ENCODE results near the gene SLC15A2.
"Not testable (repeated sequence)": the region's sequence is repeated elsewhere in the genome, so short reads cannot be mapped to it uniquely, and the experiment has no call there.

The SLC15A2 gene, protein sequence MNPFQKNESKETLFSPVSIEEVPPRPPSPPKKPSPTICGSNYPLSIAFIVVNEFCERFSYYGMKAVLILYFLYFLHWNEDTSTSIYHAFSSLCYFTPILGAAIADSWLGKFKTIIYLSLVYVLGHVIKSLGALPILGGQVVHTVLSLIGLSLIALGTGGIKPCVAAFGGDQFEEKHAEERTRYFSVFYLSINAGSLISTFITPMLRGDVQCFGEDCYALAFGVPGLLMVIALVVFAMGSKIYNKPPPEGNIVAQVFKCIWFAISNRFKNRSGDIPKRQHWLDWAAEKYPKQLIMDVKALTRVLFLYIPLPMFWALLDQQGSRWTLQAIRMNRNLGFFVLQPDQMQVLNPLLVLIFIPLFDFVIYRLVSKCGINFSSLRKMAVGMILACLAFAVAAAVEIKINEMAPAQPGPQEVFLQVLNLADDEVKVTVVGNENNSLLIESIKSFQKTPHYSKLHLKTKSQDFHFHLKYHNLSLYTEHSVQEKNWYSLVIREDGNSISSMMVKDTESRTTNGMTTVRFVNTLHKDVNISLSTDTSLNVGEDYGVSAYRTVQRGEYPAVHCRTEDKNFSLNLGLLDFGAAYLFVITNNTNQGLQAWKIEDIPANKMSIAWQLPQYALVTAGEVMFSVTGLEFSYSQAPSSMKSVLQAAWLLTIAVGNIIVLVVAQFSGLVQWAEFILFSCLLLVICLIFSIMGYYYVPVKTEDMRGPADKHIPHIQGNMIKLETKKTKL

DNA sequence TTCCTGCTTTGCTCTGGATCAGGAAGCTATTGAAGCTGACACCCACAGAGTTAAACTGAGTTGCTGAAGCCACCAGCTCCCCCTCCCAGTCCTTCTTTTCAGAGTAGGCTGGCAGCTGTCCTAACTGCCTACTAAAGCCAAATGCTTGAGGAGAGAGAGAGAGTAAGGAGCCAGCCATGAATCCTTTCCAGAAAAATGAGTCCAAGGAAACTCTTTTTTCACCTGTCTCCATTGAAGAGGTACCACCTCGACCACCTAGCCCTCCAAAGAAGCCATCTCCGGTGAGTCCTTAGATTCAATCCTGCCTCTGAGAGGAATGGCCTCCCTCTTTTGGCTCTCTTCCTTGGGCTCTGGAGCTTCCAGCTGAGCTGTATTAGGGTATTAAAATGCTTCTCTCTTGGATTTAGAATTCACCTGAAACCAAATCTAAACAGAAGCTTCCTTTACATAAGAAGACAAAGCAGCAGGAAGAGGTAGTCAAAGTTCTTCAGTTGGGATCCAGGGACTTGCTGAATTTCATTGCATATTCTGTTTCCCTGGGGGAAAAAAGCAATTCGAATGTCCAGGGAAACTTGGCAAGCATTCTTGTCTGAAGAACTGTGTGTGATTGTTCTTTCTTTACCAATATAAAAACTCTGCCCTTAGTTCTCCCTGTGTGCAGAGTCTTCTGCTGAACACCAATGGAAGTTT, at the start of gene SLC15A2:
Gene SLC15A2 (plus strand): TSS at position 101 of the 690 bp plus-strand sequence. CDS start 76 bp downstream, at position 177.
- Mint-ChIP-seq H3K4me3 (no peak within 1 kb of the TSS), H3K27me3 (no peaks in the 10 kb centered on the region), H3K4me1 (ENCODE audit: low read depth) (no peaks in the 10 kb centered on the region), H3K27ac (no peak within 1 kb of the TSS), H3K36me3 (peaks cover 5% of the 10 kb centered on the region), H3K9me3 (ENCODE audit: low read depth) (no peaks in the 10 kb centered on the region)

DNA sequence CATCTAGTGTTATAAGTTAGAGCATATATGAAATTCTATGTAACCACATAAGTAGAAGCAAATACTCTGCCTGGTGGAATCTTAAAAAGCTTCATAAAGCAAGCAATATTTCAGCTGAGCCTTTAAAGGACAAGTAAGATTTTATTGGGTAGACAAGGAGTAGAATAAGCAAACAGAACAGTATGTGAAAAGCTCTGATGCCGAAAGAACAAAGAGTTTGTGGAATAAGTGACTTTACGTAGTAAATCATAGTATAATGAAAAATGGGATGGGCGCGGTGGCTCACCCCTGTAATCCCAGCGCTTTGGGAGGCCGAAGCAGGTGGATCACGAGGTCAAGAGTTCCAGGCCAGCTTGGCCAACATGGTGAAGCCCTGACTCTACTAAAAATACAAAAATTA, 49.3 kb upstream of the SLC15A2 start:
- H3K4me3 Mint-ChIP-seq: no peak overlapping the region

DNA sequence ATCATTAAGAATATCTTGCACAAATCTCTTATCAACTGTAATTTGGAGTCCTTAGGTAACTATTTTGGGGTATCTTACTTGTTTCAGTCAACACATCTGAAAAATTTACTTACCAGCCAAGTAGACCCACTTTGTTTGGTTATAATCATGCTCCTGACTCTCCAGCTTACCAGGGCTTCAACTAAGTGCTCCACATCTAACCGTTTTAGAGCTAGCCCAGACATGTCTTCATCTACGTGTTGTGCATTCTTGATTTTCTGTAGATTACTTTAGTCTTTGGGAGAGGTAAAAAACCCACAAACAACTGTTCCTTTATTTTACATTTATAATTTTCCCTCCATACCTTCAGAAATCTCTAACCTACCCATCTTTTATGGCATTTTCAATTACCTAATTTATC, 41.9 kb upstream of the SLC15A2 start:
- no peak overlapping the region for H3K27ac Mint-ChIP-seq
- no peaks in the 10 kb centered on the region for H3K9me3 Mint-ChIP-seq (ENCODE audit: low read depth)
- H3K4me1 Mint-ChIP-seq (ENCODE audit: low read depth): no peaks in the 10 kb centered on the region
- H3K27me3 Mint-ChIP-seq: no peaks in the 10 kb centered on the region
- no peak overlapping the region for H3K4me3 Mint-ChIP-seq
- H3K36me3 Mint-ChIP-seq: peaks cover 8% of the 10 kb centered on the region

More for the DNA sequence above, 49.3 kb upstream of the SLC15A2 start:
- Mint-ChIP-seq H3K4me1 (ENCODE audit: low read depth) (no peaks in the 10 kb centered on the region), H3K27me3 (no peaks in the 10 kb centered on the region), H3K27ac (no peak overlapping the region), H3K9me3 (ENCODE audit: low read depth) (no peaks in the 10 kb centered on the region), H3K36me3 (no peaks in the 10 kb centered on the region)

DNA sequence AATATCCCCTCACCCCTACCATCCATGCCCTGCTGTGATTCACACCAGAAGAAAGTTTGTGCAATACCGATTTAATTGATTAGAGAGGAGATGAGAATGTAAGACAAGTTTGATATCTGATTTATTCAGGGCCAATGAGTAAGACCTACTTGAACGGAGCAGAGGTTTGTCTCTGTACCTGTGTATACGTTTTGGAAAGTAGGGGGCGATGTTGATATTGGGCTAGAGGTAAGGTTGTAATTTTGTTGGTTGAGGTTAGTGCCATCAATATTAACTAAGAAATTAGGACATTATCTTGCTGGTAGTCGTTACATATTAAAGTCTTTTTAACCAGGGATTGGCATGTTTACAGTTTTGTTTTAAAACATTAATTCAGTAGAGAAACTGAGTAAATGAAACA, 38.6 kb upstream of the SLC15A2 start:
- H3K36me3 Mint-ChIP-seq: peaks cover 14% of the 10 kb centered on the region

DNA sequence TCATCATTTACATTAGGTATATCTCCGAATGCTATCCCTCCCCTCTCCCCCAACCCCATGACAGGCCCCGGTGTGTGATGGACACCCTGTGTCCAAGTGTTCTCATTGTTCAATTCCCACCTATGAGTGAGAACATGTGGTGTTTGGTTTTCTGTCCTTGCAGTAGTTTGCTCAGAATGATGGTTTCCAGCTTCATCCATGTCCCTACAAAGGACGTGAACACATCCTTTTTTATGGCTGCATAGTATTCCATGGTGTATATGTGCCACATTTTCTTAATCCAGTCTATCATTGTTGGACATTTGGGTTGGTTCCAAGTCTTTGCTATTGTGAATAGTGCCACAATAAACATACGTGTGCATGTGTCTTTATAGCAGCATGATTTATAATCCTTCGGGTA, 36.4 kb upstream of the SLC15A2 start:
- H3K4me3 Mint-ChIP-seq; H3K4me1 Mint-ChIP-seq (ENCODE audit: low read depth); H3K27me3 Mint-ChIP-seq; H3K27ac Mint-ChIP-seq; H3K9me3 Mint-ChIP-seq (ENCODE audit: low read depth): not testable (repeated sequence)
- H3K36me3 Mint-ChIP-seq: peaks cover 20% of the 10 kb centered on the region

More for the DNA sequence above, 38.6 kb upstream of the SLC15A2 start:
- H3K9me3 Mint-ChIP-seq (ENCODE audit: low read depth): no peaks in the 10 kb centered on the region
- no peaks in the 10 kb centered on the region for H3K27me3 Mint-ChIP-seq
- H3K4me3 Mint-ChIP-seq: no peak overlapping the region
- H3K4me1 Mint-ChIP-seq (ENCODE audit: low read depth): no peaks in the 10 kb centered on the region
- H3K27ac Mint-ChIP-seq: no peak overlapping the region

DNA sequence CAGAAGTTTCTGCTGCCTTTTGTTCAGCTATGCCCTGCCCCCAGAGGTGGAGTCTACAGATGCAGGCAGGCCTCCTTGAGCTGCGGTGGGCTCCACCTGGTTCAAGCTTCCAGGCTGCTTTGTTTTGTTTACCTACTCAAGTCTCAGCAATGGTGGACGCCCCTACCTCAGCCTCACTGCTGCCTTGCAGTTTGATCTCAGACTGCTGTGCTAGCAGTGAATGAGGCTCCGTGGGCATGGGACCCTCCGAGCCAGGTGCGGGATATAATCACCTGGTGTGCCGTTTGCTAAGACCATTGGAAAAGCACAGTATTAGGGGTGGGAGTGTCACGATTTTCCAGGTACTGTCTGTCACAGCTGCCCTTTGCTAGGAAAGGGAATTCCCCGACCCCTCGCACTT, 31.0 kb upstream of the SLC15A2 start:
- not testable (repeated sequence) for H3K4me3 Mint-ChIP-seq; H3K9me3 Mint-ChIP-seq (ENCODE audit: low read depth); H3K27me3 Mint-ChIP-seq; H3K27ac Mint-ChIP-seq; H3K4me1 Mint-ChIP-seq (ENCODE audit: low read depth)
- H3K36me3 Mint-ChIP-seq: peaks cover 28% of the 10 kb centered on the region

DNA sequence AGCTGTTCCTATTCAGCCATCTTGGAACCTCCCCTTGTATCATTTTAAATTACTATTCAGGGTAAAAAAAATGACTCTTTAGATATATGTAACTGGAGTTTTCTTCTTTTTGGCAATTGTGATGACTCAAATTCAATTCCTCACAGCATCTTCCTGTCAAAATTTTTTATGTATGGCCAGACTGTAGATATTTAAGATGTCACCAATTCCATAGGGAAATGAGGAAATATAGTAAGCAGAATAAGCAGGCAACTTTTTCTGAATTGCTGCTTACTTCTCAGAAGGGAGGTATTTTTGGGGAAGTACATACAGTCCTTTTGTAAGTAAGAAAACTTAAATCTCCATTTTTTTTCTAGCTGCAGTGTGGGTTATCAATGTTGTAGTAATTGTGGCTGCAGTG, 30.4 kb upstream of the SLC15A2 start:
- Mint-ChIP-seq H3K27ac (no peak overlapping the region), H3K4me1 (ENCODE audit: low read depth) (no peaks in the 10 kb centered on the region), H3K36me3 (peaks cover 27% of the 10 kb centered on the region), H3K27me3 (no peaks in the 10 kb centered on the region), H3K4me3 (no peak overlapping the region), H3K9me3 (ENCODE audit: low read depth) (no peaks in the 10 kb centered on the region)

DNA sequence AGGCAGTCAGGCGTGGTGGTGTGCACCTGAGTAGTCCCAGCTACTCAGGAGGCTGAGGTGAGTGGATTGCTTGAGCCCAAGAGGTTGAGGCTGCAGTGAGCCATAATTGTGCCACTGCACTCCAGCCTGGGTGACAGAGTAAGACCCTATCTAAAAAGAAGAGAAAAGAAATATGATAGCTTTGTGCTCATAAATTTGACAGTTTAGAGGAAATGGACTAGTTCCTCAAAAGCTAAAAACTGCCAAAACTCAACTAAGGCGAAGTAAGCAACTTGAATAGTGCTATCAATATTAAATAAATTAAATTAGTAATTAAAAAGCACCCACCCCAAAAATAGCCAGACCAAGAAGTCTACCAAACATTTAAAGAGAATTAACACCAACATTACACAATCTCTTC, 24.5 kb upstream of the SLC15A2 start:
- H3K36me3 Mint-ChIP-seq: peaks cover 17% of the 10 kb centered on the region
- H3K27me3 Mint-ChIP-seq: no peaks in the 10 kb centered on the region
- no peaks in the 10 kb centered on the region for H3K9me3 Mint-ChIP-seq (ENCODE audit: low read depth)
- no peaks in the 10 kb centered on the region for H3K4me1 Mint-ChIP-seq (ENCODE audit: low read depth)
- H3K27ac Mint-ChIP-seq: no peak overlapping the region
- H3K4me3 Mint-ChIP-seq: no peak overlapping the region

DNA sequence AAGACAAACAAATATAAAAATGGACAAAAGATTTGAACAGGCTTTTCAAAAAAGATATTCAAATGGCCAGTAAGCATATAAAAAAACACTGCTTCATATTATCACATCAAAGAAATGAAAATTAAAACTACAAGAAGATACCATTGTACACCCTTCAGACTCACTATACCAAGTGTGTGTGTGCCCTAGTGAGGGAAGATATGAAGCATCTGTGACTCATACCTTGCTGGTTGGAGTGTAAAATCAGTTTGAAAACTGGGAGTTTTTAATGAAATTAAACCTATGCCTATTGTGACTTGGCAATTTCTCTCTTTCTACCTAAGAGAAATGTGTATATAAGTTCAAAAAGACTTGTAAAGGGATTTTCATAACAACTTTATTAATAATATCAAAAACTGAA, 23.5 kb upstream of the SLC15A2 start:
- H3K4me3 Mint-ChIP-seq: no peak overlapping the region
- no peaks in the 10 kb centered on the region for H3K27me3 Mint-ChIP-seq
- H3K27ac Mint-ChIP-seq: no peak overlapping the region
- peaks cover 15% of the 10 kb centered on the region for H3K36me3 Mint-ChIP-seq
- H3K4me1 Mint-ChIP-seq (ENCODE audit: low read depth): no peaks in the 10 kb centered on the region
- no peaks in the 10 kb centered on the region for H3K9me3 Mint-ChIP-seq (ENCODE audit: low read depth)

DNA sequence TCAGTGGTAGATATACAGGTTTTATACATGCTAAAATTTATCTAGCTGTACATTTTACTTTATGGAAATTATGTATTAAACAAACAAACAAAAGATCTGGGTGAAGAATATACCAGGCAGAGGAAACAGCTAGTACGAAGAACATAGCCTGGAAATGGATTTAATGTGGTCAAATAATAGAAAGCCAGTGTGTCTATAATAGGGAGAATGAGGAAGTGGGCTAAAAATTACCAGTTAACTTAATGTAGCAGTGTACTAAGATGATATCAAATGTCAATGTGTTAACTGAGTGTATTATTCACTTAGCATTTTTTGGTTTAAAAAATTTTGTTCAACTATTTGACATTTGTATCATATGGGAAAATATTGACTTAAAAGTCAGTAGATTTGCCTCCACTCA, 22.8 kb upstream of the SLC15A2 start:
- Mint-ChIP-seq H3K36me3 (peaks cover 11% of the 10 kb centered on the region), H3K27ac (no peak overlapping the region)

DNA sequence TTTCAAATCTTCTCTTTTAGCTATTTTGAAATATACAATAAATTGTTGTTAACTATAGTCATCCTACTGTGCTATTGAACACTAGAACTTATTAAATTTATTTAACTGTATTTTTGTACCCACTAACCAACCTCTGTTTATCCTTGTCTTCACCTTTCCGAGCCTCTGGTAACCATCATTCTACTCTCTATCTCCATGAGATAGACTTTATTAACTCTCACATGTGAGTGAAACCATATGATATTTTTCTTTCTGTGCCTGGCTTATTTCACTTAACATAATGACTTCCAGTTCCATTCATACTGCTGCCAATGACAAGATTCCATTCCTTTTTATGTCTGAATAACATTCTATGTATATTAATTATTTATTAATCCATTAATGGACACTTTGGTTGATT, 15.8 kb upstream of the SLC15A2 start:
- H3K9me3 Mint-ChIP-seq (ENCODE audit: low read depth): no peaks in the 10 kb centered on the region
- H3K36me3 Mint-ChIP-seq: peaks cover 5% of the 10 kb centered on the region
- H3K4me1 Mint-ChIP-seq (ENCODE audit: low read depth): no peaks in the 10 kb centered on the region
- H3K27ac Mint-ChIP-seq: no peak overlapping the region
- H3K27me3 Mint-ChIP-seq: no peaks in the 10 kb centered on the region
- H3K4me3 Mint-ChIP-seq: no peak overlapping the region

More for the DNA sequence above, 22.8 kb upstream of the SLC15A2 start:
- Mint-ChIP-seq H3K9me3 (ENCODE audit: low read depth) (no peaks in the 10 kb centered on the region), H3K27me3 (no peaks in the 10 kb centered on the region), H3K4me3 (no peak overlapping the region), H3K4me1 (ENCODE audit: low read depth) (no peaks in the 10 kb centered on the region)

DNA sequence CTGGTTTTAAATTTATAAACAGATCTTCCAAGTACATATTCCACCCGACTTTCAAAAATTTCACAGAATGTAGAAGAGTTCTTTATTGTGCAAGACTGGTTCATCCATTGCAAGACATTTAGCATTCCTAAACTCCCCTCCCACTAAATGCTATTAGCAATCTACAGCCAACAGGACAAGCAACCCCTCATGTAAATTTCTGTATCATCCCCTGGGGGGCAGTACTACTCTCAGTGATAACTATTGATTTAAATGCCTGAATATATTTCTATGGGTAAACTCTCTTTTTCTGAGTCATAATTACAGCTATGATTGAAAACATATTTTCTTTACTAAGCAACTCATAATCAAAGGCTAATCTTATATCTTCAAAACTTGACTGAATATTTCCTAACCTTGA, 10.7 kb upstream of the SLC15A2 start:
- no peaks in the 10 kb centered on the region for H3K4me1 Mint-ChIP-seq (ENCODE audit: low read depth)
- no peak overlapping the region for H3K4me3 Mint-ChIP-seq
- peaks cover 4% of the 10 kb centered on the region for H3K36me3 Mint-ChIP-seq
- no peaks in the 10 kb centered on the region for H3K9me3 Mint-ChIP-seq (ENCODE audit: low read depth)
- no peaks in the 10 kb centered on the region for H3K27me3 Mint-ChIP-seq
- no peak overlapping the region for H3K27ac Mint-ChIP-seq

DNA sequence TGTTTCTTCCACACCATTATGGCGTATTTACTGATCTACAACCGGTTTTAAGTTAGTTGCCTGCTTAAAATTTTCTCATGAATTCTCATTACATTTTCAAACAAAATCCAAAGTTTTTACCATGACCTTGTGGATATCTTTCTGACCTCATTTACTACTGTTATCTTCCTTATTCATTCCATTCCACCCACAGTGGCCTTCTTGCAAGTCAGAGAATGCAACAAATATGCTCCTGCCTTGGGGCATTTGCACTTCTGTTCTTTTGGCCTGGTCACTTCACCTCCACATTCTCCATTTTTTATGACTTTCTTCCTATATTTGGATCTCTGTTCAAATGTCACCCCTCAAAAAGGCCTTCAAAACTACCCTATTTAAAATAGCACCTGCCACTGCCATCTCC, 8.8 kb upstream of the SLC15A2 start:
- Mint-ChIP-seq H3K27me3 (no peaks in the 10 kb centered on the region), H3K4me1 (ENCODE audit: low read depth) (no peaks in the 10 kb centered on the region), H3K4me3 (no peak overlapping the region), H3K9me3 (ENCODE audit: low read depth) (no peaks in the 10 kb centered on the region), H3K36me3 (peaks cover 2% of the 10 kb centered on the region), H3K27ac (no peak overlapping the region)

DNA sequence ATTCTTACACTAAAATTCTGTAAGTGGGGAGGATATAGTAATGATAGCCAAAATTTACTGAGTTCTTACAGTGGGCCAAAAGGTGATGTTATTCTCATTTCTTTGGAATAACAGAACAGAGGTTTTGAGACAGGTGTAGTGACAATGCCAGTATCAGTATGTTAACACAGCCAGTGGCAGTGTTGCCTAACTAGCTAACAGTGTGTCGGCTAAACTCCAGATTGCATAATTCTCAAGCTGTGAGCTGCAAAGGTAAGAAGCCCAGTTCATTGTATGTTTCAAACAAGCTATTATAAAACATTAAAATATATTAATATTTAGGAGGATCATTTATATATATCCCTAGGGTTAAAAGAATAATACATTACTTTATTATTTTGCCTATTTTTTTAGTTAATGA, 920 bp downstream of the SLC15A2 start:
- no peak overlapping the region for H3K27ac Mint-ChIP-seq
- no peaks in the 10 kb centered on the region for H3K9me3 Mint-ChIP-seq (ENCODE audit: low read depth)
- H3K4me1 Mint-ChIP-seq (ENCODE audit: low read depth): no peaks in the 10 kb centered on the region
- no peak overlapping the region for H3K4me3 Mint-ChIP-seq
- H3K36me3 Mint-ChIP-seq: peaks cover 5% of the 10 kb centered on the region
- no peaks in the 10 kb centered on the region for H3K27me3 Mint-ChIP-seq

DNA sequence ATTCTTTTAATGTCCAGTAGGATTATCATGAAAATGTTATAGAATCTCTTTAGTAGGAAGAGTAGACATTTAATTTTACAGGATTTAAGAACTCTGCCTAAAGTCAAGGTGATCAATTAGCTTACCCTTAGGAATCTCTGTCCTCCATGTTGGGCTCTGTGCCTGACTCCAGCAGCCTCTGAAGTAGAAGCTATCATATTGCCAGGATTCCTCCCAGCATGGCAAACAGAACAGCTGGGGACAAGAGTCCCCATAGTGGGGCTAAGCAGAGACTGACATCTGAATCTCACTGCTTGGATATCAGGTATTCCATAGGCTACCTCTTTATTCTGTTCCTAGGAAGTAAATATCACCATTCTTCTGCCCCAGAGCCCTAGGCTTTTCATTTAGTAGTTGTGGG, 1.5 kb downstream of the SLC15A2 start:
- no peaks in the 10 kb centered on the region for H3K4me1 Mint-ChIP-seq (ENCODE audit: low read depth)
- peaks cover 5% of the 10 kb centered on the region for H3K36me3 Mint-ChIP-seq
- H3K27me3 Mint-ChIP-seq: no peaks in the 10 kb centered on the region
- no peaks in the 10 kb centered on the region for H3K9me3 Mint-ChIP-seq (ENCODE audit: low read depth)
- H3K4me3 Mint-ChIP-seq: no peak overlapping the region
- H3K27ac Mint-ChIP-seq: no peak overlapping the region

All from activated naive CD8-positive, alpha-beta T cell (primary cell).